H9 (cell line): ENCODE results near the gene ASCC1. TPM values are rescaled to one million over a fixed set of nuclear protein-coding genes. Genes with fewer than 3 reads are reported as not detected.
A peak's percentile ranks its signal among the peaks of the same experiment; 100 is the strongest.

Experiments
- DNase-seq: peaks from one replicate; pipeline ENCODE4 v3.0.0-alpha.2; 2017
- H2AFZ ChIP-seq: one replicate; pipeline ENCODE4 v1.6.1; 2013; ENCODE audit warnings: mild to moderate bottlenecking, low read length, control low read depth, moderate library complexity
- H2AK5ac ChIP-seq: 2 replicates; pipeline ENCODE4 v1.6.1; 2013; ENCODE audit warnings: low read length, control low read depth, mixed read lengths; ENCODE audit not compliant: insufficient read length
- H2BK120ac ChIP-seq: one replicate; pipeline ENCODE4 v1.6.1; 2013; ENCODE audit warnings: low read depth, mild to moderate bottlenecking, low read length, control low read depth, inconsistent platforms; ENCODE audit not compliant: poor library complexity, severe bottlenecking
- H2BK12ac ChIP-seq: 2 replicates; pipeline ENCODE4 v1.6.1; 2013; ENCODE audit warnings: low read length, control low read depth, mixed read lengths, low read depth; ENCODE audit not compliant: insufficient read length
- H2BK15ac ChIP-seq: 2 replicates; pipeline ENCODE4 v1.6.1; 2013; ENCODE audit warnings: low read depth, low read length, control low read depth
- H2BK20ac ChIP-seq: one replicate; pipeline ENCODE4 v1.6.1; 2013; ENCODE audit warnings: low read depth, mild to moderate bottlenecking, low read length, control low read depth, inconsistent platforms; ENCODE audit not compliant: poor library complexity, severe bottlenecking
- H2BK5ac ChIP-seq: 2 replicates; pipeline ENCODE4 v1.6.1; 2013; ENCODE audit warnings: low read length, control low read depth, mixed read lengths; ENCODE audit not compliant: insufficient read length
- H3K14ac ChIP-seq: 2 replicates; pipeline ENCODE4 v1.6.1; 2013; ENCODE audit warnings: low read length, control low read depth; ENCODE audit not compliant: insufficient read depth
- H3K18ac ChIP-seq: 2 replicates; pipeline ENCODE4 v1.6.1; 2013; ENCODE audit warnings: low read depth, mild to moderate bottlenecking, mixed read lengths, low read length, control low read depth; ENCODE audit not compliant: insufficient read length
- H3K23ac ChIP-seq: 2 replicates; pipeline ENCODE4 v1.6.1; 2013; ENCODE audit warnings: low read length, control low read depth, mixed read lengths, low read depth; ENCODE audit not compliant: insufficient read length
- H3K23me2 ChIP-seq: 2 replicates; pipeline ENCODE4 v1.6.1; 2013; ENCODE audit warnings: low read depth, mild to moderate bottlenecking, mixed read lengths, low read length, control low read depth; ENCODE audit not compliant: insufficient read length, poor library complexity, severe bottlenecking
- H3K27ac ChIP-seq: 2 replicates; pipeline ENCODE4 v1.5.1; 2013; ENCODE audit warnings: low read length, control low read depth, mixed read lengths, low read depth; ENCODE audit not compliant: insufficient read length
- H3K27me3 ChIP-seq: 2 replicates; pipeline ENCODE4 v1.6.1; 2013; ENCODE audit warnings: low read length, control low read depth, inconsistent platforms; ENCODE audit not compliant: insufficient read depth
- H3K4ac ChIP-seq: 2 replicates; pipeline ENCODE4 v1.6.1; 2013; ENCODE audit warnings: low read depth, mild to moderate bottlenecking, control low read depth, inconsistent platforms, low read length, moderate library complexity
- H3K4me1 ChIP-seq: 2 replicates; pipeline ENCODE4 v1.6.1; 2013; ENCODE audit warnings: low read length, control low read depth, inconsistent platforms; ENCODE audit not compliant: insufficient read depth
- H3K4me2 ChIP-seq: 2 replicates; pipeline ENCODE4 v1.6.1; 2013; ENCODE audit warnings: low read length, control low read depth, mixed read lengths; ENCODE audit not compliant: insufficient read length, insufficient read depth
- H3K56ac ChIP-seq: 2 replicates; pipeline ENCODE4 v1.6.1; 2013; ENCODE audit warnings: low read depth, mild to moderate bottlenecking, mixed read lengths, low read length, control low read depth; ENCODE audit not compliant: insufficient read length
- H3K79me1 ChIP-seq: 2 replicates; pipeline ENCODE4 v1.6.1; 2013; ENCODE audit warnings: low read depth, mild to moderate bottlenecking, moderate library complexity, low read length, control low read depth, inconsistent platforms; ENCODE audit not compliant: insufficient read depth, poor library complexity, severe bottlenecking
- H3K79me2 ChIP-seq: 2 replicates; pipeline ENCODE4 v1.6.1; 2013; ENCODE audit warnings: low read length, control low read depth, inconsistent platforms; ENCODE audit not compliant: insufficient read depth
- H3K9ac ChIP-seq: 2 replicates; pipeline ENCODE4 v1.6.1; 2013; ENCODE audit warnings: low read length, control low read depth, mixed read lengths; ENCODE audit not compliant: insufficient read length; ENCODE audit errors: extremely low read depth
- H3K9me3 ChIP-seq: one replicate; pipeline ENCODE4 v1.6.1; 2013; ENCODE audit warnings: low read depth, low read length, inconsistent platforms; ENCODE audit not compliant: control insufficient read depth
- H3T11ph ChIP-seq: one replicate; pipeline ENCODE4 v1.6.1; 2013; ENCODE audit warnings: mild to moderate bottlenecking, low read length, control low read depth, inconsistent platforms
- H4K20me1 ChIP-seq: one replicate; pipeline ENCODE4 v1.6.1; 2013; ENCODE audit not compliant: control insufficient read depth, insufficient read length, insufficient read depth
- H4K5ac ChIP-seq: 2 replicates; pipeline ENCODE4 v1.6.1; 2013; ENCODE audit warnings: low read depth, mild to moderate bottlenecking, mixed read lengths, low read length, control low read depth; ENCODE audit not compliant: insufficient read length
- H4K8ac ChIP-seq: replicated peaks from 2 replicates; pipeline ENCODE4 v1.6.1; 2013; ENCODE audit warnings: low read length, control low read depth, mixed read lengths, low read depth; ENCODE audit not compliant: insufficient read length
- H4K91ac ChIP-seq: 2 replicates; pipeline ENCODE4 v1.6.1; 2013; ENCODE audit warnings: low read depth, mild to moderate bottlenecking, moderate library complexity, mixed read lengths, low read length, control low read depth; ENCODE audit not compliant: insufficient read length
- H3K27ac Mint-ChIP-seq, 3 experiments: 2 replicates in 2 of 3; 3 replicates in 1 of 3; pipeline ENCODE4 v1.8.0; 2020 to 2021; ENCODE audit warnings: mixed read lengths in 3 of 3, mild to moderate bottlenecking in 1 of 3, moderate library complexity in 1 of 3
- H3K27me3 Mint-ChIP-seq: 2 replicates; pipeline ENCODE4 v1.8.0; 2021; ENCODE audit warnings: low read depth, mild to moderate bottlenecking, moderate library complexity, mixed read lengths
- H3K36me3 Mint-ChIP-seq, 3 experiments: 2 replicates in 2 of 3; 3 replicates in 1 of 3; pipeline ENCODE4 v1.8.0; 2020 to 2021; ENCODE audit warnings: low read depth in 3 of 3, mixed read lengths in 3 of 3; ENCODE audit not compliant: insufficient read depth in 1 of 3
- H3K4me1 Mint-ChIP-seq, 2 experiments: 2 replicates each; pipeline ENCODE4 v1.8.0; 2020; ENCODE audit warnings: mixed read lengths in 2 of 2
- H3K4me3 Mint-ChIP-seq, 2 experiments: 2 replicates in 1 of 2; 3 replicates in 1 of 2; pipeline ENCODE4 v1.8.0; 2020 to 2021; ENCODE audit warnings: mild to moderate bottlenecking in 2 of 2, mixed read lengths in 2 of 2, moderate library complexity in 1 of 2
- H3K9me3 Mint-ChIP-seq, 2 experiments: 2 replicates in 1 of 2; 3 replicates in 1 of 2; pipeline ENCODE4 v1.8.0; 2020; ENCODE audit warnings: mild to moderate bottlenecking in 2 of 2, mixed read lengths in 2 of 2, moderate library complexity in 1 of 2
- WGBS: extraction: QIAGEN DNeasy Blood & Tissue Kit; methylation state at CpG from one replicate; pipeline ENCODE4 v1.1.7; 2013; ENCODE audit warnings: missing lambda C conversion rate, low lambda C conversion rate, mixed read lengths; ENCODE audit not compliant: insufficient read length; ENCODE audit errors: extremely low coverage; 5-methylcytosine and 5-hydroxymethylcytosine counted together
- total RNA-seq: library from RNA; stranded (reverse); gene quantifications from 2 replicates; pipeline ENCODE4 v1.2.1, GENCODE V29; 2021
- TF ChIP-seq, protein P1 (sequence below): fragments of 200-600 bp; sonication (generic); conservative IDR thresholded peaks from 3 replicates; pipeline ENCODE4 v1.8.0; 2021; ENCODE audit warnings: antibody characterized with exemption, mild to moderate bottlenecking

The ASCC1 gene
- total RNA-seq, 1 experiment from 2014 or later, result 41.2 TPM

DNA sequence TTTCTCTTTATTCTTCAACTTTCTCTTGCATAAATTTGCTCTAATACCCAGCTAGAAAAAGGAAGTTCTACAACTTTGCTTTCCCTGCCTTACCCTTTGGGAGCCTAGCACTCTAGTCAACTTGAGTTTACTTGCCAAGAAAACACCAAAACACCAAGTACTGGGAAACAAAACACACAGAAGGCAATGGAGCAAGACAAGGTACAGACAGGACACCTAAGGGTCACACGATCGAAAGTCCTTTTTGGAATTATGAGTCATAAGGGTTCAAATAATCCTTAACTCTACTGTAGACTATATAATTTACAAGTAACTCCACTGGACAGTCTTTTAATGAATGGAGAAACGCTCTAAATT, 42.8 kb downstream of the ASCC1 start:
- DNase-seq, result no peak
- TF ChIP-seq, protein P1, sequence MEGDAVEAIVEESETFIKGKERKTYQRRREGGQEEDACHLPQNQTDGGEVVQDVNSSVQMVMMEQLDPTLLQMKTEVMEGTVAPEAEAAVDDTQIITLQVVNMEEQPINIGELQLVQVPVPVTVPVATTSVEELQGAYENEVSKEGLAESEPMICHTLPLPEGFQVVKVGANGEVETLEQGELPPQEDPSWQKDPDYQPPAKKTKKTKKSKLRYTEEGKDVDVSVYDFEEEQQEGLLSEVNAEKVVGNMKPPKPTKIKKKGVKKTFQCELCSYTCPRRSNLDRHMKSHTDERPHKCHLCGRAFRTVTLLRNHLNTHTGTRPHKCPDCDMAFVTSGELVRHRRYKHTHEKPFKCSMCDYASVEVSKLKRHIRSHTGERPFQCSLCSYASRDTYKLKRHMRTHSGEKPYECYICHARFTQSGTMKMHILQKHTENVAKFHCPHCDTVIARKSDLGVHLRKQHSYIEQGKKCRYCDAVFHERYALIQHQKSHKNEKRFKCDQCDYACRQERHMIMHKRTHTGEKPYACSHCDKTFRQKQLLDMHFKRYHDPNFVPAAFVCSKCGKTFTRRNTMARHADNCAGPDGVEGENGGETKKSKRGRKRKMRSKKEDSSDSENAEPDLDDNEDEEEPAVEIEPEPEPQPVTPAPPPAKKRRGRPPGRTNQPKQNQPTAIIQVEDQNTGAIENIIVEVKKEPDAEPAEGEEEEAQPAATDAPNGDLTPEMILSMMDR, result no peak
- H3K27ac ChIP-seq, result no peak overlapping the region
- H3K23me2 ChIP-seq, result no peaks in the 10 kb centered on the region
- H3T11ph ChIP-seq, result no peak overlapping the region
- H2AK5ac ChIP-seq, result no peak overlapping the region
- Mint-ChIP-seq H3K36me3 (peaks cover 0 to 11% (median 0%) of the 10 kb centered on the region in 3 experiments; a peak in 3 of 7 replicates), H3K9me3 (no peaks in the 10 kb centered on the region), H3K4me1 (no peaks in the 10 kb centered on the region; a peak in 1 of 4 replicates), H3K4me3 (no peak overlapping the region), H3K27ac (peak overlapping the region in 1 of 3 experiments; percentile 81; a peak in 2 of 7 replicates), H3K27me3 (no peaks in the 10 kb centered on the region)
- no peaks in the 10 kb centered on the region for H3K9me3 ChIP-seq
- H3K4me2 ChIP-seq, result no peak overlapping the region
- H3K4ac ChIP-seq, result no peak overlapping the region
- no peak overlapping the region for H4K8ac ChIP-seq
- no peak overlapping the region for H2BK12ac ChIP-seq
- no peaks in the 10 kb centered on the region for H4K20me1 ChIP-seq
- no peak overlapping the region for H3K18ac ChIP-seq
- no peak overlapping the region for H3K23ac ChIP-seq
- no peaks in the 10 kb centered on the region for H3K79me2 ChIP-seq
- no peaks in the 10 kb centered on the region for H3K4me1 ChIP-seq
- no CpG with 5 or more reads among the region's 3 CpGs for WGBS
- no peak overlapping the region for H3K9ac ChIP-seq
- no peak overlapping the region for H2AFZ ChIP-seq
- H3K14ac ChIP-seq, result no peak overlapping the region
- H4K91ac ChIP-seq, result no peak overlapping the region
- no peak overlapping the region for H2BK120ac ChIP-seq
- H3K79me1 ChIP-seq, result no peaks in the 10 kb centered on the region
- no peaks in the 10 kb centered on the region for H3K27me3 ChIP-seq
- H2BK20ac ChIP-seq, result no peak overlapping the region
- no peak overlapping the region for H2BK15ac ChIP-seq
- no peak overlapping the region for H2BK5ac ChIP-seq
- H3K56ac ChIP-seq, result no peak overlapping the region
- no peak overlapping the region for H4K5ac ChIP-seq
